Mesothelial cell of epicardium (in vitro differentiated cells): Measurements from ENCODE around the gene CLIC5. TPM values are rescaled to one million over a fixed set of nuclear protein-coding genes. Genes with fewer than 3 reads are reported as not detected.
A peak's percentile ranks its signal among the peaks of the same experiment; 100 is the strongest.

ENCODE experiments used
- DNase-seq, 2 experiments: peaks; one replicate each; pipeline ENCODE4 v3.0.0; 2021; ENCODE audit warnings: low spot score in 2 of 2; ENCODE audit not compliant: unreplicated experiment in 2 of 2
- H3K27ac Mint-ChIP-seq: 2 replicates; pipeline ENCODE4 v1.8.0; 2021; ENCODE audit warnings: mixed read lengths
- H3K27me3 Mint-ChIP-seq: 2 replicates; pipeline ENCODE4 v1.8.0; 2021; ENCODE audit warnings: low read depth, mixed read lengths
- H3K36me3 Mint-ChIP-seq: 2 replicates; pipeline ENCODE4 v1.8.0; 2021; ENCODE audit warnings: mixed read lengths
- H3K4me1 Mint-ChIP-seq: 2 replicates; pipeline ENCODE4 v1.8.0; 2021; ENCODE audit warnings: mixed read lengths
- H3K4me3 Mint-ChIP-seq: 2 replicates; pipeline ENCODE4 v1.8.0; 2021; ENCODE audit warnings: mild to moderate bottlenecking, moderate library complexity, mixed read lengths
- H3K9me3 Mint-ChIP-seq: 2 replicates; pipeline ENCODE4 v1.8.0; 2021; ENCODE audit warnings: mixed read lengths
- total RNA-seq: library from RNA; stranded (reverse); gene quantifications from 3 replicates; pipeline ENCODE4 v1.2.1, GENCODE V29; 2021
- TF ChIP-seq, protein P1 (sequence below): fragments of 200-600 bp; sonication (generic); IDR thresholded peaks from one replicate; pipeline ENCODE4 v1.5.0; 2021; ENCODE audit warnings: antibody characterized with exemption; ENCODE audit not compliant: unreplicated experiment

CLIC5 gene
- total RNA-seq, 1 donor from 2014 or later = 1.8 TPM

DNA sequence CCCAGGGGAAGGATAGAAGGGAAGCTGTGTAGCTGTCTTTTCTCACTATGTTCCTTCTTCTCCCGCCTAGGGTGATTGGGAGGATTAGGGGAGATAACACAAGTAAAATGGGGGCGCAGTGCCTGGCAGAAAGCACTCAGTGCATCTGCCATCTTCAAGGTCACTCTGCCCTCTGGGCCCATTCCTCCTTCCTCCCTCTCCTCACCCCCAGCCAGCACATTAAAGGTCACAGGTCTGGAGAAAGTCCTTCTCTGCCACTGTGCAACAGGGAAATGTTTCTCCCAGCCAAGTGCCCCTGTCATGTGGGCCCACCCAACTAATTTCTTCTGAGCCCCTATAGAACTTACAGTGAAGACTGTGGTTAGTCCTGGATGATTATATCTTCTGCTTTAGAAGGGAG lies 45.8 kb downstream of the CLIC5 start:
- H3K4me1 Mint-ChIP-seq = peaks cover 34% of the 10 kb centered on the region
- TF ChIP-seq, protein P1, sequence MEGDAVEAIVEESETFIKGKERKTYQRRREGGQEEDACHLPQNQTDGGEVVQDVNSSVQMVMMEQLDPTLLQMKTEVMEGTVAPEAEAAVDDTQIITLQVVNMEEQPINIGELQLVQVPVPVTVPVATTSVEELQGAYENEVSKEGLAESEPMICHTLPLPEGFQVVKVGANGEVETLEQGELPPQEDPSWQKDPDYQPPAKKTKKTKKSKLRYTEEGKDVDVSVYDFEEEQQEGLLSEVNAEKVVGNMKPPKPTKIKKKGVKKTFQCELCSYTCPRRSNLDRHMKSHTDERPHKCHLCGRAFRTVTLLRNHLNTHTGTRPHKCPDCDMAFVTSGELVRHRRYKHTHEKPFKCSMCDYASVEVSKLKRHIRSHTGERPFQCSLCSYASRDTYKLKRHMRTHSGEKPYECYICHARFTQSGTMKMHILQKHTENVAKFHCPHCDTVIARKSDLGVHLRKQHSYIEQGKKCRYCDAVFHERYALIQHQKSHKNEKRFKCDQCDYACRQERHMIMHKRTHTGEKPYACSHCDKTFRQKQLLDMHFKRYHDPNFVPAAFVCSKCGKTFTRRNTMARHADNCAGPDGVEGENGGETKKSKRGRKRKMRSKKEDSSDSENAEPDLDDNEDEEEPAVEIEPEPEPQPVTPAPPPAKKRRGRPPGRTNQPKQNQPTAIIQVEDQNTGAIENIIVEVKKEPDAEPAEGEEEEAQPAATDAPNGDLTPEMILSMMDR = no peak
- no peaks in the 10 kb centered on the region for H3K27me3 Mint-ChIP-seq
- H3K9me3 Mint-ChIP-seq = peaks cover 7% of the 10 kb centered on the region
- H3K36me3 Mint-ChIP-seq = peaks cover under 1% of the 10 kb centered on the region
- H3K27ac Mint-ChIP-seq = peak overlapping the region; percentile 34
- no peak for DNase-seq
- H3K4me3 Mint-ChIP-seq = no peak overlapping the region

DNA sequence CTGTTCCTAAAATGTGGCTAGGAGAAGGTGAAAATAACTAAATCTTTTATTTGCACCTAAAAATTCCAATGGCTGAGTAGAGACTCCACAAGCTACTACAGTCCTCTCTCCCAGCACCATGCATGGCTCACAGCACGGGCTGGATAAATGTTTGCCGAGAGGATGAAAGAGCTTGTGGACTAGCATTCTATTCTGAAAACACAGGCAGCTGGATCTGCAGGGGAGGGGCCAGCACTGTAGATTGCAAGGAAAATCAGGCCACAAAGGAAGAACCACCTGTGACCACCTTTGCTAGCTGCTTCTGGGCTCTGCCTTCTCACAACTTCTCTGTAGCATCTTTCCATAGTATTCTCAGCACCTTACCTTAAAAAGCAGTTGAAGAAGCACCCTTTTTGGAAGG lies 46.6 kb downstream of the CLIC5 start:
- DNase-seq = no peak
- peaks cover 3% of the 10 kb centered on the region for H3K9me3 Mint-ChIP-seq
- no peaks in the 10 kb centered on the region for H3K36me3 Mint-ChIP-seq
- H3K27me3 Mint-ChIP-seq = no peaks in the 10 kb centered on the region
- TF ChIP-seq, protein P1 = no peak
- peaks cover 34% of the 10 kb centered on the region for H3K4me1 Mint-ChIP-seq
- H3K4me3 Mint-ChIP-seq = no peak overlapping the region
- no peak overlapping the region for H3K27ac Mint-ChIP-seq

DNA sequence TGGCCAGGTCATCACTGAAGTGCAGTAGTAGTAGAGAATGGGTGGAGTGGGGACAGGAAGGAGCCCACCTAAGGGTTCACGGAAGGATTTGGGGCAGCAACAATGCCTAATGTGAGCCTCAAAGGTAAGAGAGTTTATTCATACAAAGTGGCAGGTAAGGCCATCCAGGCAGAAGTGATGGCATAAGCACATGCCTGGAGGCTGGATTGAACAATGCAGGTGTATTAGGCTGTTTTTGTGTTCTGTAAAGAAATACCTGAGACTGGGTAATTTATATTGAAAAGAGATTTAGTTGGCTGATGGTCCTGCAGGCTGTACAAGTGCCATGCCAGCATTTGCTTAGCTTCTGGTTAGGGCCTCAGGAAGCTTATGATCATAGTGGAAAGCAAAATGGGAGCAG lies 48.3 kb downstream of the CLIC5 start:
- peaks cover 3% of the 10 kb centered on the region for H3K9me3 Mint-ChIP-seq
- H3K4me1 Mint-ChIP-seq = peaks cover 34% of the 10 kb centered on the region
- no peak overlapping the region for H3K27ac Mint-ChIP-seq
- no peak overlapping the region for H3K4me3 Mint-ChIP-seq
- no peak for DNase-seq
- TF ChIP-seq, protein P1 = no peak
- no peaks in the 10 kb centered on the region for H3K36me3 Mint-ChIP-seq
- H3K27me3 Mint-ChIP-seq = no peaks in the 10 kb centered on the region

DNA sequence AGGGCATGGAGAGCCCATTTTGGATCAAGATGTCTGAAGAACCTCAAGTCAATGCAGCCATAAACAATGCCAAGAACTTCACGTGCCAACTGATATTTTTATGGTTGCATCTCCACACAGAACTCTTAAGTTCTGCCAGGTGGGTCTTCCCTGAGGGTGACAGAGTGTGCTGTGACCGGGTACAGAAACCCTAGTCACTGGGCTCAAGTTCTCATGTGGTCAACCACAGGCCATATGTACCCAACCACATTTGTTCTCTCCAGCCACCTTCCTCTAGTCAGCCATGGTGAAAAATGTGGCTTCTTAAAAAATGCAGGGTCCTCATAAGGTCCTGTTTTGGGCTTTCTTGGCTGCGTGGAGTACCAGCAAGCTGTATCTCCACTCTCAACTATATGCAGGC lies 48.9 kb downstream of the CLIC5 start:
- H3K4me1 Mint-ChIP-seq = peaks cover 33% of the 10 kb centered on the region
- peak overlapping the region; percentile 89 for H3K27ac Mint-ChIP-seq
- no peaks in the 10 kb centered on the region for H3K27me3 Mint-ChIP-seq
- H3K9me3 Mint-ChIP-seq = peaks cover 3% of the 10 kb centered on the region
- no peak for DNase-seq
- TF ChIP-seq, protein P1 = no peak
- H3K36me3 Mint-ChIP-seq = no peaks in the 10 kb centered on the region
- H3K4me3 Mint-ChIP-seq = no peak overlapping the region

DNA sequence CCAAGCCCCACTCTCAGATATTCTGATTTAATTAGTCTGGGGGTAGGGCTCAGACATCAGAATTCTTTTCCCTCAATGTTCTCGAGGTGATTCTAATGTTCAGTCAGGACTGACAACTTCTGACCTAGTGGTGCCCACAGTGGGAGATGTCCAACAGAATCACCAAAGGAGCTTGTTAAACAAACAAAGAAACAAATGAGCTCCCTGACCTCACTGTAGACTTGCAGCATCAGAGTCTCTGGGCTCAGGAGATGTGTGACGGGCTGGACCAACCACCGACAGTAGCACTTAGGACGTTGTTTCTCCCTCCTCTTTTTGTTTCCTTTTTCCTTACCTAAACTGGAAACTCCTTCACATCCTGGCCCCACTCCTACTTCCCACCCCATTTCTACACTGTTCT lies 49.3 kb downstream of the CLIC5 start:
- Mint-ChIP-seq H3K9me3 (peaks cover 3% of the 10 kb centered on the region), H3K36me3 (no peaks in the 10 kb centered on the region), H3K4me1 (peaks cover 32% of the 10 kb centered on the region), H3K27me3 (no peaks in the 10 kb centered on the region), H3K27ac (peak overlapping the region; percentile 89), H3K4me3 (no peak overlapping the region)
- no peak for DNase-seq
- TF ChIP-seq, protein P1 = no peak

DNA sequence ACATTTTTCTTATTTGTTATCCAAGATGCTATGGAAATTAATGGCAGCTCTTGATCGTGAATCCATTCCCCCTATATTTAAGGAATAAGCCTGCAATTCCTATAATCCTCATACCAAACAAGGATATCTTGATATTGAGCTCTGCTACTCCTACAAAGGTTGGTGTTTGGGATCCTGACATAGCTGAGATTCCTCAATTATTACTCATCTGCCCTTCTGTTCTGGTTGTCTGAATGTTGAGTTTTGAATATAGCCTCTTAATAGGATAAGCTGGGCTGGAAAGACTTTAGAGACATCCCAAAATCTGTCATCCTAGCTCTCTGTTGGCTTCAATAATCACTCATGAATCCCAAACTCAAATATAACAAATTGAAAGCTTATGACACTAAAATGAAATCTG lies 49.9 kb downstream of the CLIC5 start:
- Mint-ChIP-seq H3K27me3 (no peaks in the 10 kb centered on the region), H3K36me3 (no peaks in the 10 kb centered on the region), H3K4me3 (no peak overlapping the region), H3K4me1 (peaks cover 33% of the 10 kb centered on the region), H3K9me3 (peaks cover 3% of the 10 kb centered on the region), H3K27ac (peak overlapping the region; percentile 89)
- TF ChIP-seq, protein P1 = no peak
- DNase-seq = no peak
